Mucosa of rectum (tissue), 2 donors: ENCODE results near the gene TACR2.

Experiments used
- H3K27ac ChIP-seq, 2 donors: one replicate each; pipeline ENCODE4 v1.7.0; 2013; ENCODE audit warnings: inconsistent platforms in 2 of 2, low read depth in 2 of 2, low read length in 2 of 2
- H3K27me3 ChIP-seq, 2 donors: one replicate each; pipeline ENCODE4 v1.7.0; 2013; ENCODE audit warnings: low read length in 2 of 2; ENCODE audit not compliant: control insufficient read depth in 2 of 2, insufficient read depth in 2 of 2
- H3K36me3 ChIP-seq, 2 donors: one replicate each; pipeline ENCODE4 v1.7.0; 2013; ENCODE audit warnings: low read length in 2 of 2; ENCODE audit not compliant: control insufficient read depth in 2 of 2, insufficient read depth in 2 of 2
- H3K4me1 ChIP-seq, 2 donors: one replicate each; pipeline ENCODE4 v1.7.0; 2013; ENCODE audit warnings: low read length in 2 of 2, mild to moderate bottlenecking in 1 of 2; ENCODE audit not compliant: control insufficient read depth in 2 of 2, insufficient read depth in 2 of 2
- H3K4me3 ChIP-seq, 2 donors: one replicate each; pipeline ENCODE4 v1.7.0; 2013; ENCODE audit warnings: low read length in 2 of 2
- H3K9ac ChIP-seq, 2 donors: one replicate each; pipeline ENCODE4 v1.7.0; 2013; ENCODE audit warnings: low read length in 2 of 2, low read depth in 1 of 2, mild to moderate bottlenecking in 1 of 2
- H3K9me3 ChIP-seq, 2 donors: one replicate each; pipeline ENCODE4 v1.7.0; 2013; ENCODE audit warnings: low read length in 2 of 2; ENCODE audit not compliant: control insufficient read depth in 2 of 2
- donor health status: healthy.
- donor health status: Normal muscosa, but diverticular disease.

The TACR2 gene

GRCh38 chr10:69459101-69459790, 42.5 kb upstream of the TACR2 start:
- Histone ChIP-seq H3K9ac (peak overlapping the region; percentile 42 to 49), H3K27ac (peak overlapping the region; percentile 93 to 95), H3K9me3 (no peaks in the 10 kb centered on the region), H3K4me1 (peaks cover 55 to 69% of the 10 kb centered on the region in 2 donors), H3K27me3 (no peaks in the 10 kb centered on the region), H3K4me3 (peak overlapping the region in 1 of 2 donors; percentile 42), H3K36me3 (peaks cover 3 to 9% of the 10 kb centered on the region in 2 donors)

- H3K4me3 ChIP-seq = peak overlapping the region in 1 of 2 donors; percentile 55
- peak overlapping the region; percentile 34 to 42 for H3K9ac ChIP-seq
- peaks cover 3 to 9% of the 10 kb centered on the region in 2 donors for H3K36me3 ChIP-seq
- H3K9me3 ChIP-seq = no peaks in the 10 kb centered on the region
- H3K4me1 ChIP-seq = peaks cover 49 to 70% of the 10 kb centered on the region in 2 donors
- H3K27ac ChIP-seq = peak overlapping the region; percentile 93 to 95
- no peaks in the 10 kb centered on the region for H3K27me3 ChIP-seq
Observed at GRCh38 chr10:69458430-69459100, 41.8 kb upstream of the TACR2 start.

DNA sequence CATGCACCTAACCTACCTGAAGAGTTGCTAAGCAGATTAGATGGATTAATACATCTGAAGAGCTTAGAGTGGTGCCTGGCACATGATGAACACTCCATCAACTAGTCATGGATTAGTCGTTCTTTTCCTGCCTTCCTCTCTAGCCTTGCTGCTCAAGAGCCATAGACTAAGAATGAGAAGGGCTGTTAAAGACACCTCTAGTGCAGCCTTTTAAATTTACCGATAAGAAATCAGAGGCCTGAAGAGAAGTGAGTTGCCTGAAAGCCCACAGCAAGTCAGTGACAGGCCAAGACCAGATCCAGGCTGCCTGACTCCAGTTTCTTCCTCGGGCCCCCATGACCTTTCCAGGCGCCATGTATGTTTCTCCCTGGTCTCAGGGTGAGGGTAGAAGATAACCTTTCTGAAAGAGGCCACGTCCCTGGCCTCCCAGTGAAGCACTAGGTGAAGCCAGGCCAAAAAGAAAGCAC, 41.1 kb upstream of the TACR2 start:
- peaks cover 3 to 9% of the 10 kb centered on the region in 2 donors for H3K36me3 ChIP-seq
- peak overlapping the region; percentile 93 to 95 for H3K27ac ChIP-seq
- peak overlapping the region; percentile 14 to 38 for H3K9ac ChIP-seq
- H3K27me3 ChIP-seq = no peaks in the 10 kb centered on the region
- H3K4me3 ChIP-seq = no peak overlapping the region
- no peaks in the 10 kb centered on the region for H3K9me3 ChIP-seq
- peaks cover 54 to 73% of the 10 kb centered on the region in 2 donors for H3K4me1 ChIP-seq

- Histone ChIP-seq H3K27me3 (no peaks in the 10 kb centered on the region), H3K36me3 (peaks cover 3 to 9% of the 10 kb centered on the region in 2 donors), H3K4me3 (no peak overlapping the region), H3K27ac (peak overlapping the region; percentile 93 to 95), H3K9me3 (no peaks in the 10 kb centered on the region), H3K4me1 (peaks cover 60 to 72% of the 10 kb centered on the region in 2 donors), H3K9ac (peak overlapping the region in 1 of 2 donors; percentile 38)
Observed at GRCh38 chr10:69456880-69457693, 40.4 kb upstream of the TACR2 start.

GRCh38 chr10:69455006-69455763, 38.5 kb upstream of the TACR2 start:
- Histone ChIP-seq H3K4me1 (peaks cover 55 to 73% of the 10 kb centered on the region in 2 donors), H3K27ac (no peak overlapping the region), H3K9ac (no peak overlapping the region), H3K9me3 (no peaks in the 10 kb centered on the region), H3K27me3 (no peaks in the 10 kb centered on the region), H3K36me3 (peaks cover 3 to 9% of the 10 kb centered on the region in 2 donors), H3K4me3 (no peak overlapping the region)

GRCh38 chr10:69453795-69454194, 37.1 kb upstream of the TACR2 start:
- Histone ChIP-seq H3K4me1 (peaks cover 55 to 70% of the 10 kb centered on the region in 2 donors), H3K27me3 (no peaks in the 10 kb centered on the region), H3K4me3 (peak overlapping the region; percentile 22 to 25), H3K36me3 (peaks cover 3 to 9% of the 10 kb centered on the region in 2 donors), H3K27ac (peak overlapping the region in 1 of 2 donors; percentile 64), H3K9ac (peak overlapping the region; percentile 11 to 28), H3K9me3 (no peaks in the 10 kb centered on the region)

DNA sequence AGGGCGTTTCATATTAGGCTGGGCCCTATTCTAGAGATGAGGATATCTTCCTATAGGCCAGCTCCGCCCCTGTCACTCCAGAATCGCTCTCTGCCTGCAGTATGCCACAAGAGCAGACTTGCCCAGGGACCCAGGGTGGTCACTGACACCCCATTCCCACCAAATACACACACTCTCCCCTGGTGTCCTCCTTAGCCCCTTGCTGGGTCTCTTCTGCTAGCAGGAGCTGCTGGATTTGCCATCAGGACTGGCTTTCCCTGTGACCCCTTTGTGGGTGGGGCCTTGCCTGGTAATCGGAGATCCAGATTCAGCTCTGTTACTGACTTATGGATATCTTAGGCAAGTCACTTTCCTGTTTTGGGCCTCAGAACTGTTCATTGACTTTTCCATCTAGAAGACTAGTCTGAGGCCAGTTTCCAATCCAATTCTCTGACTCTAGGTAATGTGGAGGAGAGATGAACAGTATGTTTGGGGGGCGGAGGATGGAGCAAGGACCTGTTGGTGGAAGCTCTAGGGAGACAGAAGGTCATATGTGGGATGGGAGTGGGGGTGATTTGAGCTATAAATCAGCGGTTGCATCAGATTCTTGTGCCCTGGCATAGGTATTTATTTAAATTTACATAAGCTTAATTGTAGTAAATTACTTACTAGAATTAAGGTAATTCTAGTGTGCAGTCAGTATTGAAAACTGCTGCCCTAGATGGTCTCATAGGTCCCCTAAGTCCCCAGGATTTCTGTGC, 36.1 kb upstream of the TACR2 start:
- H3K4me1 ChIP-seq = peaks cover 54 to 61% of the 10 kb centered on the region in 2 donors
- peak overlapping the region; percentile 81 to 86 for H3K4me3 ChIP-seq
- peaks cover 3 to 9% of the 10 kb centered on the region in 2 donors for H3K36me3 ChIP-seq
- peak overlapping the region in 1 of 2 donors; percentile 64 for H3K27ac ChIP-seq
- no peaks in the 10 kb centered on the region for H3K27me3 ChIP-seq
- H3K9ac ChIP-seq = peak overlapping the region in 1 of 2 donors; percentile 26
- H3K9me3 ChIP-seq = no peaks in the 10 kb centered on the region

- H3K4me1 ChIP-seq = peaks cover 43 to 58% of the 10 kb centered on the region in 2 donors
Observed at GRCh38 chr10:69451784-69452251, 35.1 kb upstream of the TACR2 start.

More at GRCh38 chr10:69451784-69452251, 35.1 kb upstream of the TACR2 start:
- H3K36me3 ChIP-seq = peaks cover 1 to 3% of the 10 kb centered on the region in 2 donors
- H3K27ac ChIP-seq = peak overlapping the region; percentile 95 to 97
- H3K9ac ChIP-seq = peak overlapping the region; percentile 90 to 93
- no peaks in the 10 kb centered on the region for H3K9me3 ChIP-seq
- H3K27me3 ChIP-seq = no peaks in the 10 kb centered on the region
- peak overlapping the region; percentile 81 to 86 for H3K4me3 ChIP-seq
